Stimulated activated naive CD4-positive, alpha-beta T cell (primary cell): Measurements from ENCODE around the gene TMEM139.

Experiments used
- DNase-seq, 6 experiments: peaks; one replicate each; lab custom pipeline; 2025; lab: John Stamatoyannopoulos, UW

Gene TMEM139

DNA sequence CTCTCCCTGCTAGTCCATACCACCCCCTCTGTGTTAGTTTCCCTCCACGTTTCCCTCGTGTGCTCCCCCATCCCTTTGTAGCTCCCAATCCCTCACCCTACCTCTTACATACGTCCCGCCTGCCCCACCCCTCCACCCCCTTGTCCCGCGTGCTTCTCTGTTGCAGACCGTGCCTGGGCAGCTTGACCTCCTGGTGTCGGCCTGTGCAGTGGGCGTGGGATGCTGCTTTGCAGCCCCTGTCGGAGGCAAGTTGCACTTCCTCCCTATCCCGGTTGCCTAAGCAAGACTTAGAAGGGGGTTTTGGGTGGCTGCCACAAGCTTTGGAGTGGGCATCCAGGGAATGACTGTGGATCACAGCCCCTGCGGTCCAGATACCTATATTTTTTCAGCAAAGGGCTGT, 38.9 kb downstream of the TMEM139 start:
- DNase-seq, result no peak

DNA sequence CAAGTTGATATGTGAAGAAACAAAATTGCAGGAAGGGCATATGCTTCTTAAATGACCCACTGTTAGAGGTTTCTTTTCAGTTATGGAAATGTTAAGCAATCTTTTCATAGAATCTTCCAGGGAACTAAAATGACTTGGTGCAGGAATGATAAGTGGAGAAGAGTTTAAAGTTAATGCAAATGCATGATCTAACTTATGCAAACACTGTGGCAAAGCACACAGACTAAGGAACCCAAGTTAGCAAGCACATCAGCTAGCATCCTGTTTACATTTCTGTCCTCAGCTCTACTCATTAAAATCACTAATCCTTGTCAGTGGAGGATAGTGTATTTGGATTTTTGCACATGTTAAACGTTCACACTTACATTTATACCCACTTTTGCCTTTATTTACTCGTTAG, 40.5 kb downstream of the TMEM139 start:
- DNase-seq, result no peak

DNA sequence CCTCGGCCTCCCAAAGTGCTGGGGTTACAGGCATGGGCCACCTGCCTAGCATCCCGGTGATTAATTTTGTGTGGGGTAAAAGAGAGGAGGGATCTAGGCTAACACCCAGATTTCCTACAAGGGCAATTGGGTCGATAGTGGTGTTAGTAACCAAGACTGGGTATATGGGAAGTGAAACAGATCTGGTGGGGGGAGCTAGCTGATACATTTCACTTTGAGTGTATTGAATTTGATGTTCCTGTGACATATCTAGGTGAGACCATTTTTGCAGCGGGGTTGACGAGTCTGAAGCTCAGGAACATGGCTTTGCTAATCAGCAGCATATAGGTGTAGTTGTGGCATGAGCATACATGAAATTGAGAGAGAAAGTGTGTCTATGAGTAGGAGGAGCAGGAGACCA, 43.1 kb downstream of the TMEM139 start:
- no peak for DNase-seq

DNA sequence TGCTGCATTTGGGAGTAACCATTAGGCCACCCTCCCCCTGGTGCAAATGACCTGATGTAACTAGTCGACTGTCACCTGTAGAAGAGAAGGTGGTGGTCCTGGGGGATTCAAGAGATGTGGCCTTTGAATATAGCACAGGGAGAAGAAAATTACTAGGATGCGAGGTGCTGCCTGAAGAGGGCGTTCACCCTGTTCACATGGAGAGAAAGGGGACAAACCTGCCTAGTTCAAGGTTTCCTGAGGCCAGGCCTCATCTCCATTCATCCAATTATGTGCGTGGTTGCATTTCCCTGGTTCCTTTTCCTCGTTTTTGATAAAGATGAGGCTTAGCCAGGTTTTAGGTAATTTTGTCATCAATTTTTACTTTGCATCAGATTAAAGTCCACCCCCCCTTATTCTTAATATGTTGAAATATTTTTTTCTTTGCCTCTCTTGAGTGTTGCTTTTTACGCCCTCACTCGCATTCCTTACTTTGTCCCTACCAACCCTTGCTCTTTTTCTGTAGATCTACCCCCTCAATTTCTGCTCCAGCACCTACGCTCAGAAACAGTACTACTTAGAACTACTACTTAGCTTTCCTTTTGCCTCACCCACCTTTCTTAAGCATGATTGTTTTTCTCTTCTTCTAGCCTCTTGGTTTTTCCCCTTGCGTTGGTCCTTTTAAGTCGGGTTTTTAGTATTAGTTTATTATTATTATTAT, 44.9 kb downstream of the TMEM139 start:
- DNase-seq, result no peak

DNA sequence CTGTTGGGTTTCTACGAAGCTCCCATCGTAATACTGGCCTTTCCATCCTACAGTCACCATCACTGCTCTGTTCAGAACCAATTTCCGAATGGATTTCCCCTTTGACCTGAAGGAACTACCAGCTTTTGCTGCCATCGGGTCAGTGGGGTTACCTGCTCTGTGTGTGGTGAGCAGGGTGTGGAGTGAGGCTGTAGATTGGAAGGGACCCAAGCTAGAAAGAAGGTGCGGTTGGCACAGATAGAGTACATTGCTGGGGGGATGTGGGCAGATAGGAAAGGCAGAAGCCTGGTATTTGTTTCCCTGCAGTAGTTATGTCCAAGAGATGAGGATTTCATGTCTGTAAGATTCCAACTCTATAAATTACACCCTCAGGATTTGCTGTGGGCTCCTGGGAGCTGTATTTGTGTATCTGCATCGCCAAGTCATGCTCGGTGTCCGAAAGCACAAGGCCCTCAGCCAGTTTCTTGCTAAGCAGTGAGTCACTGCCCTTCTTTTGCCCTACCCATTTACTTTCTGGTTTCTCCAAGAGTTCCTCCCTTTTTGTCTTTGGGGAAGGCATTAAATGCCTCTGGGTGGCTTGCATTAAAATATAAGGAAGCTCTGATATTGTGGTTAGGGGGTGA, 46.5 kb downstream of the TMEM139 start:
- DNase-seq, result no peak

DNA sequence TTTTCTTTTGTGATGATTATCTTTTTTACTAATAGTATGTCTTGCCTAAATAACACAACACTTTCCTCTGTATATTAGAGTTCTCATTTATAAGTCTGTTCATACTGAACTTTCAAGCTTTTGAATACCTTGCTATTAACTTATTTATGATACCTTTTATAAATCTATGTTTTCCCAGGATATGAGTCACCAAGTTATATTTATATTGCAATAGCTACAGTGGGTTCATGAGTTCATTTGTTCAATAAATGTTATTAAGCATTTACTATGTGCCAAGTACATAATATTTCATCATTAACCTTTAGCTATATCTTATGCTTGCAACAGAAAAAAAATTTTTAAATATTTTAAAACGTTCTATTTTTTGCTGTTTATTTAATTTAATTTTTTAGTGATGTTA, 49.5 kb downstream of the TMEM139 start:
- DNase-seq, result no peak

DNA sequence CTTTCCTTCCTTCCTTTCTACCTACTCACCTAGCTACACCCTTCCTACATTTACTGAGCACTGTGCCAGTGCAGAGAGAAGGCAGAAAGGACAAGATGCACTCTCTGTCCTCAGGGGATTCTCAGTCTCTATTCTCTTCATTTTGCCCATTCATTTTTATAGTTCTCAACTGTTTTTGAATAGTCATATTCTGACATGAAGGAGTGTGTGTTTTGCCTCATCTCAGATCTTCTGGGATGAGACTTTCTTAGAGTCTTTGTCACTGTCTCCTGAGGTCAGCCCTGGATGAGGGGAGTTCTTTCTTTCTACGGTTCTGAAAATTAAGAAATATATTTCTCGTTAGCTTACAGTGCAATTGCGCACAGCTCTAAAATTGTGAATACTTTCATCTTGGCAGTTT, 52.5 kb downstream of the TMEM139 start:
- DNase-seq, result no peak
